Dermis blood vessel endothelial cell (primary cell): ENCODE results near the gene SDHAF4. TPM values are rescaled to one million over a fixed set of nuclear protein-coding genes. Genes with fewer than 3 reads are reported as not detected.
"Not testable (repeated sequence)": the region's sequence is repeated elsewhere in the genome, so short reads cannot be mapped to it uniquely, and the experiment has no call there.

Experiments used
- DNase-seq: peaks from one replicate; pipeline ENCODE4 v3.0.0; 2010
- total RNA-seq: library from RNA; depleted of rRNA; stranded (reverse); fragments of >200 nt; gene quantifications from 2 replicates; pipeline ENCODE4 v1.2.3, GENCODE V29; 2014

The SDHAF4 gene
- 4.1 TPM in 2 replicates for total RNA-seq

GRCh38 chr6:70566751-70567382 lies at the start of gene SDHAF4:
Gene SDHAF4 (plus strand): TSS chr6:70566930. CDS start chr6:70566941, 11 bp downstream.
- DNase-seq = peak; percentile 91

GRCh38 chr6:70518723-70519122 lies 48.0 kb upstream of the SDHAF4 start:
- no peak for DNase-seq

DNA sequence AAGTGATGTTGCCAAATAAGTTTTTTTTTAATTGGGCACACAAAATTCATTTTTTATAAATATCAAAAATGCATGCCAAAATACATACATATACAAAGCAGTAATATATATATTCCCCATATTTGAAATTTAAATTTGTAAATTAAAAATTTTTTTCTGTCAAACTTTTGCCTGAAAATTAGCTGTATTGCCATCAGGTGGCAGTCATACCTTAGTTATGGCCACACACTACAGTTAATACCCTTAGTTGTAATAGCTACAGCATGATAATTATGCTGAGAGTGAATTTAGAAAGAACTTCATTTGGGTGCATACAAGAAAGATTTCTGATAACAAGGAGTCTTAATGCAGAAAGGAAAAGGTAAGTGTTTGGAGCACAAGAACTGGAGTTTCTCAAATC lies 46.2 kb upstream of the SDHAF4 start:
- peak; percentile 46 for DNase-seq

DNA sequence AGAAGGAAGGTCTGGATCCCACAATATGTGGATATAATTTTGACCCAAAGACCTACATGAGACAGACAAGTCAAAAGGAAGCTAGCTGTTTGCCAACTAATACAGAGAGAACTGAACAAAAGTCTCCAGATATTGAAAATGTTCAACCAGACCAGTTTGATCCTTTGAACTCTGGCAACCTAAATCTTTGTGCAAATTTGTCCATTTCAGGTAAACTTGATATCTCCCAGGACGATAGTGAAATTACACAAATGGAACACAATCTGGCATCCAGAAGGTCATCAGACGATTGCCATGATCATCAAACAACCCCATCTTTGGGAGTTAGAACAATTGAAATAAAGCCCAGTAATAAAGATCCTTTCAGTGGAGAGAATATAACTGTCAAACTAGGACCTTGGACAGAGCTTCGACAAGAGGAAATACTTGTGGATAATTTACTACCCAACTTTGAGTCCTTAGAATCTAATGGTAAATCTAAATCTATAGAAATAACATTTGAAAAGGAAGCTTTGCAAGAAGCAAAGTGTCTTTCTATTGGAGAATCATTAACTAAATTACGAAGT lies 41.9 kb upstream of the SDHAF4 start:
- peak; percentile 4 for DNase-seq

DNA sequence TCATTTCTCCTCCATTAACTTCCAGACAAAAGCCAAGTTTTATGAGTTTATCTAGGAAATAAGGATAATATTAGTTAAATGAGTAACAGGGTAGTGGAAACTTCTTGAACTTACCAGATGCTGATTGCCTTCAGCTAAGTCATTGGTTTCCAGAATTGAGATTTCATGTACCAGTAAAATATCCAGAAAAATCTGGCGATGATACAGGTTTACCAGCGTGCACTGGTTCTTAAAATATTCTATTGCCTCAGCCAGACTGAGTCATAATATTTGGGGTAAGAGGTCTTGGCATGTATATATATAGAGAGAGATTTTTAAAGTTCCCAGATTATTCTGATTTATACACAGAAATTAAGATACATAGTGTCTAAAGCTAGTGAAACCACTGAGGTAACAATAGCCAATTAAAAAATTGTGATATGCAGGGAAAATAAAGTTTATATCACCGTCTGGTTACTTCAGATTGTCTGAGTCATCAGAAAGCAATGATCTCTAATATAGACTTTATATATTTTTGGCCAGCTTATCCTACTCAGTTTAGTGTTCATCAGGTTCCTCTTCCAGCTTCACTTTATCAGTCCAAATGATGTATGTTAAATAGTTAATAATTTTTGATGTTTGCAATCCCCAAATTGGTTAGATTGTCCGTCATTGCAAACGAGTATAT lies 39.5 kb upstream of the SDHAF4 start:
- DNase-seq = no peak

- DNase-seq = no peak
Observed at GRCh38 chr6:70530023-70530422, 36.7 kb upstream of the SDHAF4 start.

GRCh38 chr6:70531133-70531532 lies 35.6 kb upstream of the SDHAF4 start:
- no peak for DNase-seq

- DNase-seq = no peak
Observed at GRCh38 chr6:70537266-70537665, 29.5 kb upstream of the SDHAF4 start.

- DNase-seq = no peak
Observed at GRCh38 chr6:70538376-70538775, 28.4 kb upstream of the SDHAF4 start.

- peak; percentile 29 for DNase-seq
Observed at GRCh38 chr6:70547313-70547712, 19.4 kb upstream of the SDHAF4 start.

GRCh38 chr6:70547905-70548304 lies 18.8 kb upstream of the SDHAF4 start:
- no peak for DNase-seq

GRCh38 chr6:70549327-70549726 lies 17.4 kb upstream of the SDHAF4 start:
- DNase-seq = no peak

DNA sequence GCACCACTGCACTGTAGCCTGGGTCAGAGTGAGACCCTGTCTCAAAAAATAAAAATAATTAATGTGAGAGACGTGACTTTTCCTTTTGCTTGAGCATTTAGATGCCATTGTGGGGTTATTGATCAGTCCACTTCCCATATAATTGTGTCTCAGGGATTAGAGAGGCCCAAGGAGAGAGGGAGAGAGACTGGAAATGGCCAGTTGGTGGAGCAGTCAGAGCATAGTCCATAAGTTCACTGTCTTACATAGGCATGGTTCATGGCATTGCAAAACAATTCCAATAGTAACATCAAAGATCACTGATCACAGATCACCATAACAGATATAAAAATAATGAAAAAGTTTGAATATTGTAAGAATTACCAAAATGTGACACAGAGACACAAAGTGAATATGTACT lies 15.2 kb upstream of the SDHAF4 start:
- DNase-seq = no peak

- DNase-seq = not testable (repeated sequence)
Observed at GRCh38 chr6:70552286-70552940, 14.3 kb upstream of the SDHAF4 start.

DNA sequence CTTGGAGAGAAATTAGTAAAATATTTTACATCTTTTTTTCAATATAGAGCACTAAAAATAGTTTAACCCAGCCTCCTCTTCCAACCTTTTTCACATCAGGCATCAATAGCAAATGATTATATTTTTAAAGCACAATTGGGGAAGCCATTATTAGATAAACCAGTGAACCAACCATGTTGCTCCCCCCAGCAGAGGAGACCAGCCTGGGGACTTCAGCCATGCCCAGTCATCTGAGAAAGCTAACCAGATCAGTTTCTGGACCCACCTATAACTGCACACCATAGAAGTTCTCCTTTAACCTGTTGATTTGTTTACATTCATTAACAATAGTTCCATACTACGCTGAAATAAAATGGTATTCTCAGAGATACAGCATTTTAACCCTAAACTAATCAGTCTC lies 13.8 kb upstream of the SDHAF4 start:
- no peak for DNase-seq

- no peak for DNase-seq
Observed at GRCh38 chr6:70557998-70558397, 8.7 kb upstream of the SDHAF4 start.

DNA sequence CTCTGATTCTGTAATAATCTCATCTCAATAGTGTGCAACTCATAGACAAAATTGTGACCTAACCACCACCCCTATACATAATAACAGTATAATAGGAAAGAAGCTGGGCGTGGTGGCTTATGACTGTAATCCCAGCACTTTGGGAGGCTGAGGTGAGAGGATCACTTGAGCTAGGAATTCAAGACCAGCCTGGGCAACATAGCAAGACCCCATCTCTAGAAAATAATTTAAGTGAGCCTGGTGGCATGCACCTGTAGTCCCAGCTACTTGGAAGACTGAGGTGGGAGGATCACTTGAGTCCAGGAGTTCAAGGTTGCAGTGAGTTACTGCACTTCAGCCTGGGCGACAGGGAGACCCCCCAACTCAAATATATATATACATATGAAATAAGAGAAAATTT lies 4.3 kb upstream of the SDHAF4 start:
- not testable (repeated sequence) for DNase-seq

GRCh38 chr6:70563530-70563929 lies 3.2 kb upstream of the SDHAF4 start:
- no peak for DNase-seq

DNA sequence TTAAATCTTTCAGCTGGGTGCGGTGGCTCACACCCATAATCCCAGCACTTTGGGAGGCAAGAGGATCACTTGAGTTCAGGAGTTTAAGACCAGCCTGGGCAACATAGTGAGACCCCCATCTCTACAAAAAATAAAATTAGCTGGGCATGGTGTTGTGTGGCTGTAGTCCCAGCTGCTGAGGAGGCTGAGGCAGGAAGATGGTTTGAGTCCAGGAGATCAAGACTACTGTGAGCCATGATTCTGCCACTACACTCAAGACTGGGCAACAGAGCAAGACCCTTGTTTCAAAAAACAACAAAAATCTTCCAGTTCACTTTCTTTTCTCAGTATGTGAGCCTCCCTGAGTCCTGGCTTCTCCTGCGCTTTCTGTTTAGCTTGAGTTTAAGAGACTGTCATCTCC lies 7.9 kb downstream of the SDHAF4 start:
- no peak for DNase-seq

- no peak for DNase-seq
Observed at GRCh38 chr6:70575899-70576495, 9.3 kb downstream of the SDHAF4 start.

- DNase-seq = no peak
Observed at GRCh38 chr6:70586114-70586513, 19.4 kb downstream of the SDHAF4 start.

DNA sequence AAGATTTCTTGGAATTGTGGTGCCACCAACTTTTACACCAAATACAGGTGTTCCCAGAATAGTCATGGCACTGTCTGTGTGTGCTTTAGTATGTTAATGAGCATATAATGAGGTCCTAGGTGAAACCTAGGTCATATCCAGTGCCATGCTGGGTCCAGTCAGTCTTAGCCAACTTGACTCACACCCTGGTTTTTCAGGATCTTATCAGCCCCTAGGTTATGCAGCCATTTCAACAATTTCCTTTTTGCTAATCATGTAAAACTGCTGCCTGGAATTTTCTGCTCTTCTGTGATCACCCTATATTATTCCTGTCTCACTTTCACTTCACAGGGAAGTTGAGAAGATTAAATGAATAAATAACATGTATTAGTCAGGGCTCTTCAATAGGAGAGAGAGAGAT lies 23.7 kb downstream of the SDHAF4 start:
- no peak for DNase-seq

- DNase-seq = no peak
Observed at GRCh38 chr6:70592391-70593117, 25.8 kb downstream of the SDHAF4 start.
